Fibroblast of pulmonary artery (primary cell): Measurements from ENCODE around the gene GPRC5A.
A peak's percentile ranks its signal among the peaks of the same experiment; 100 is the strongest.

Experiments used
- DNase-seq: peaks from one replicate; pipeline ENCODE4 v3.0.0-alpha.2; 2010; ENCODE audit warnings: low read depth
- H3K4me3 ChIP-seq: replicated peaks from 2 replicates; pipeline ENCODE4 v1.5.1; 2011; ENCODE audit warnings: low read depth, mild to moderate bottlenecking, control low read depth, low read length, moderate library complexity
- CTCF ChIP-seq: IDR thresholded peaks from 2 replicates; pipeline ENCODE4 v1.5.1; 2011; ENCODE audit warnings: mild to moderate bottlenecking, control low read depth, low read length, inconsistent platforms; ENCODE audit errors: missing control alignments

The GPRC5A gene

GRCh38 chr12:12919666-12920435 is 28.5 kb downstream of the GPRC5A start:
- no peak overlapping the region for H3K4me3 ChIP-seq
- DNase-seq, result no peak
- TF ChIP-seq CTCF, result no peak

- no peak overlapping the region for H3K4me3 ChIP-seq
- peak; percentile 75 for DNase-seq
- no peak for TF ChIP-seq CTCF
Observed at GRCh38 chr12:12922191-12922616, 30.8 kb downstream of the GPRC5A start.

DNA sequence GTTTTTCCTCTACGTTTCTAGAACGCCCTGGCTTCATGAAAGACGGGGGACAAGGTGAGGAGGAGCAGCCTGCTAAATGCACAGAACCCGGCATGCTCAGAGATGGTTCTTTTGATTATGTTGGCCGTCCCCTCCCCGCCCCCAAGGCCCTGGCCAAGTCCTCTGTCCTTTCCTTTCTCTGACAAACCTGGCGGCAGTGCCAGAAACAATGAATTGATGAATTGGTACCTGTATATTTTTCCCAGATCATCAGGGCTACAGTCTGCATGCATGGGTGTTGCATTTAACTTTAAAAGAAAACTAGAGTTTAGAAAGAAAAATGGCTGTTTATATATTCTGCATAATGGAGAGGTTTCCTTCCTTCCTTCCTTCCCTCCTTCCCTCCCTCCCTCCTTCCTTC is 31.6 kb downstream of the GPRC5A start:
- no peak overlapping the region for H3K4me3 ChIP-seq
- TF ChIP-seq CTCF, result no peak
- no peak for DNase-seq

- no peak for DNase-seq
- no peak for TF ChIP-seq CTCF
Observed at GRCh38 chr12:12924169-12924568, 32.8 kb downstream of the GPRC5A start.

GRCh38 chr12:12925388-12925787 is 34.0 kb downstream of the GPRC5A start:
- no peak for TF ChIP-seq CTCF
- peak; percentile 45 for DNase-seq
- H3K4me3 ChIP-seq, result no peak overlapping the region

More at GRCh38 chr12:12924169-12924568, 32.8 kb downstream of the GPRC5A start:
- no peak overlapping the region for H3K4me3 ChIP-seq

DNA sequence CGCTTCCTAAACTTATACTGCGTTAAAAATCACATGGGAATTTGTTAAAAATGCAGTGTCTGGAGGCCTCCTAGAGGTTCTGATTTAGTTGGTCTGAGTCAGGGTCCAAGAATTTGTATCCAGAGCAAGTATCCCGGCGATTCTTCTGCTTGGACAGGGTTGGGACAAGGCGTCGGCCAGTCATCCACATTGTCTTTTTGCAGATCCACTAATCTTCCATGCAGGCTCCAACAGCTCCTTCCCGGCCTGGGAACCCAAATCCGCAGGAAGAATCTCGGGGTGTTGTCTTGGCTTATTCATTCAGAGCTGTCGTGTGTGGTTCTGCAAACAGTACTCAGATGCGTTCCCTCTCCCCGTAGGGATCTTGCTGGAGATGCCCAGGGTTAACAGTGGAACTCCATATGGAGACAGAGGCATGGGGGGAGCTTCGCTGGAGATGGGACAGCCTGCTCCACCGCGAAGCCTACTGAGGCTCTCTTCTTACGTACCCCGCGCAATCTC is 35.3 kb downstream of the GPRC5A start:
- no peak for TF ChIP-seq CTCF
- no peak overlapping the region for H3K4me3 ChIP-seq
- DNase-seq, result no peak
